Measurements from ENCODE around the gene FILIP1L.
A peak's percentile ranks its signal among the peaks of the same experiment; 100 is the strongest.

The FILIP1L gene

DNA sequence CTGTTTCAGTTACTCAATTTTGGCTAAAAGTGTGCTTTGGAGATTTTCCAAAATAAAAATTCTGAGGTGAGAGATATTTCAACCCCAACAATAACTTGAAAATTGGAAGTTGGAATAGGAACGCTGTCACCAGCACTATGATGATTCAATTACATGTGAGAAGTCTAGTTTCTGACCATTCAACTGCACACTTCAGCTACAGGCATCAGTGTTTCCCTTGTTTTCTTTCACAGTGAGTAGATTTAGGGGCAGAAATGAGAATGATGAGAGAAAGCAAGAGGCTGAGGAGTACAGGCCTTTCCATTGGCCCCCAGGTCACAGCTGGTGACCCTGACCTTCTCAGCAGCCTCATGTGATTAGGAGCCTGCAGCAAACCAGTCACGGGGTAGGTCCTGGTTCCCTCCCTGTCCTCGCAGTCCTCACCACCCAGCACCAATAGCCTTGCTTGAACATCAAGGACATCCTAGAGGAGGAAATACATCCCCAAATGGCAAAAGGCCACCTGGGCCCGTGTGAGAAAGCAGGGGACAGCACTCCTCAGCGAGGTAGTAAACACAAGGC lies 10.0 kb upstream of the FILIP1L start:
- no peak for DNase-seq

DNA sequence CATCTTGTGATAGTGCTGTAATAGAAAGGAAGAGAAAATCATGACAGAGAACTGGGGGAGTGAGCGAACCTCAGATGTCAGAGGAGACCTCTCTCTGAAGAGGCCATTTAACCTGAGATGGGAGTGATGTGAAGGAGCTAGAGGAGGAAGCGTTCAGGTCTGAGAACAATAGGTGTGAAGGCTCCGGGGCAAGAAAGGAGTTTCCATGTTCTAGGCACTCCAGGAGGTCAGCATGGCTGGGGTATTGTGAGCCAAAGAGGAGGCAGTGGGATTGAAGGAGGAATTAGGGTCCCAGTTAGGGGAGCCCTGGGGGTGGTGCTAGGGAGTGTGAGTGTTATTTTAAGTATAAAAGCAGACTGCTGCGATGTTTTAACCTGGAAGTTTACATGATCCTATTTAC lies 8.8 kb upstream of the FILIP1L start:
- DNase-seq = no peak

- no peak for DNase-seq
These were observed 8.0 kb upstream of the FILIP1L start for GRCh38 chr3:100122321-100122720.

DNA sequence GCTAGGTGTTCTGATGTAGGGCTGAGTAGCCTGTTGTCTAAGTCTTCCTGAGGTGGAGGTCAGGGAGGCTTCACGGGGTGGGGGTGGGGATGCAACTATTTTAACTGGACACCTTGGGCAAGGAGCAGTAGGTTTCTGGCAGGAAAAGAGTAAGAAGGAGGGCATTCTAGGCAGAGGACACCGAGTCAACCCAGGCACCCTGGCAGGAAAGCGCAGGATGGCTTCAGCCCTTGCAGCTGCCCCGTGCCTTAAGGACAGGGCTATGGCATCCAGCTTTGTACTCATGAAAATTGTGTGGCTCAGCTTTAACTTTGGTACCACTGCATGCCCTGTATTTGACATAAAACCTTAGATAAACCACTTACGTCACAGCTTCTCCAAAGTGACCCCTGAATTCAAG lies 6.4 kb upstream of the FILIP1L start:
- no peak for DNase-seq

DNA sequence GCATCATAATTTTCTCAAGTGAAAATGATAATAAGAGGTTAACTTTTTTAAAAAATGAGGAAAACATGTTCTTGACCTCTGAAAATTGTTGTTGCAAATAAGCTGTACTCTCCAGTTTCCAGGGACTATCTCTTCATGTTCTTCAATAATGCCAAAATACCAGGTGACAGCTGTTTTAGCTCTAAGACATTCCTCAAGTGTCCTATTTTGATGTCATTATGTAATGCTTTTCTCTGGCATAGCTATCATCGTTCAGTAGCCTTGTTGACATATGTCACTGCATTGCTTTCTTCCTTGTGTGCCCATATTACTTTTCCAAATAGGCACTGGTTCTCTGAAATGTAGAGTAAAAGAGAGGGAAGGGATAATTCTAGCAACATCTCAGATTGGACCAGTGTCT lies 5.7 kb upstream of the FILIP1L start:
- DNase-seq = no peak

GRCh38 chr3:100117093-100117492 lies 2.8 kb upstream of the FILIP1L start:
- DNase-seq = no peak

- DNase-seq = no peak
These were observed 433 bp downstream of the FILIP1L start for GRCh38 chr3:100113723-100114412.

DNA sequence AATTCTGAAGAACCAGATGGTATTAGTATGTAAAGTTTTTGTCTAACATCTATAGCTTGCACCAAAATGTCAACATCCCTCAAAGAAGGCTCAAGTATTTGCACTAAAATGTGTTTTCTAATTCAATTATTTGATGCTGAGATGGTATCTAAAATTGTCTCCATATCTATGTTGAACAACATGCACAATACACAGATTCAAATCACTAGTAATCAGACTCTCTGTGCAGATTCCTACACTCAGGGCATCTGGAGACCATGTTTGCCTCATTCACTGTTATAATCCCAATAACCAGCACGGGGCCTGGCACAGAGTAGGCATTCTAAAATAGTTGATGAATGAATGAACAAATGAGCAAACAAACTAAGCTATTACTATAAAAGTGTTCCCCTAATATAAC lies 2.6 kb downstream of the FILIP1L start:
- no peak for DNase-seq

DNA sequence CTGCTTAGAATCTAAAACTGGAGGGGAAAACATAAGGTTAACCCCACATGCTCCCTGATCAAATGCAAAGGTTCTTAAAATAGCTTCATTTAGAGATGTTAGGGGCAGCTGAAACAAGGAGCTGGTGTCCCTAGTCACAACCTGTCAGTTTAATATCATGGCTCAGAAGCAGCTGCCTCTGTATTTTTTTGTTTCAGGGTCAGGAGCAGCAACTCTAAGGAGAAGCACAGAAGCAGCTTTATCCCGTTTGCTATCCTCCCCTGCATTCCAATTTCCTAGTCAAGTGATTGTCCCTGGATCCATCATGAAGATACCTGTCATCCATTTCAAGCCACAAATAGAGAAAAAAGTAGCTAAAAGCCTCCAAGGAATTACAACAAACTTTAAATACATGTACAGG lies 4.1 kb downstream of the FILIP1L start:
- no peak for DNase-seq

- DNase-seq = no peak
These were observed 5.7 kb downstream of the FILIP1L start for GRCh38 chr3:100108464-100109079.

DNA sequence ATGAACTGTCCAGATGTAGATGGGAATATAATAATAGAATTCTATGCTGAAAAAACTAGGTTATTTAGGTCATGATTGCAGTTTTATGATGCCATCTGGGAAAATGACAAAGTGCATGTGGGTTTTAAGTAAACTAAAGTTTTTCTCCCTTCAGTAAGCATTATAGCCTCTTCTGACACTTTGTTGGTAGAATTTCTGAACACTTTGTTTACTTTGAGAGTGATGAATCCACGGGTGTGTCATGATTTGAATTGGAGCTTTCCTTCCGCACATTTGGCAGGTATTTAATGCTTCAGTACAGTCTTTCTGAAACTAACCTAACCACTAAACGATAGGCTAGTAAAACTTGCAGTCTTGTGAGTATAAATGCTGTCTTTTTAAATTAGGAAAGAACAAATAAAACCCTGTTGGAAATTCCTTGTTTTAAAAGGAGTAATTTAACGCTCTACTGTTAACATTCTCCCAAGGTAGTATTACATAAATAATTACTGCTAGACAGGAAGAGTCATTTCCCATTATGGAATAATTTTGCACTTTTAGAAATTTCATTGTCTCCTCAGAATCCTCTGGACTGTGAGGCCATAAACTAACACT lies 7.0 kb downstream of the FILIP1L start:
- DNase-seq = no peak

GRCh38 chr3:100106531-100107141 lies 7.7 kb downstream of the FILIP1L start:
- no peak for DNase-seq

DNA sequence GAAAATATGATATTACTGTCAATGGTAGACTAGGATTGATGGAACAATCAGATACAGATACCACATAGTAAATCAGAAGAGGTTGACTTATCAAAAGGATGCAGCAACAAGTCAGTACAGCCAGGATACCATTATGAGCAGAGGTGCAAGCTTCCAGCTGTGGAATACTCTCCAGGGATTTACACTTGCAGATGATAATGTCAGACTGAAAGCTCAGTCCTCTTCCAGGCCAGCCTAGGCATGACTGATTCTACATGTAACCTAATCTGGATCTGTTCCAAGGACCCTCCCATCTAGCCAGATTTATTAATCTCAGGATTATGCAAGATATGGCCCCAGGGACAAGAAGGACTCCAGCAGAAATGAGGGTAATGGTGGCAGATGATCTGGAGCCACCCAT lies 8.2 kb downstream of the FILIP1L start:
- peak; percentile 78 for DNase-seq

DNA sequence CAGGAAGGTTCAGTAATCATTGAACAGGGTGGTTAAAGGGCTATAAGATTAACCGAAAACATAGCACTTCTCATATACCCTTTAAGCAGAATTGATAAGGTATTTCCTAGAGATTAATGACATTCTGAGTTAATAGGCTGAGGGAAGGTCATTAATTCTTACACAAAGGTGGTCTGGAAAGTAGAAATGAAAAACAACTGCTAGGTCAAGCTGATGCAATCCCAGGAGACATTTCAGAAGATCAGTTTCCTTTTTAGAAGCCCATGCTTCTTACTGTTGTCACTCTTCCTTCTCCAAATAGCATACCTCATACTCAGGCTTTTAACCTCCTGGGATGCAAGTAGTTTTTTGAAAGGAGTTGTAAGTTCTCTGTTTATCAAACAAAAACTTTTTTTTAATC lies 8.8 kb downstream of the FILIP1L start:
- DNase-seq = no peak

- no peak for DNase-seq
These were observed 9.4 kb downstream of the FILIP1L start for GRCh38 chr3:100104817-100105413.

GRCh38 chr3:100104442-100104798 lies 9.9 kb downstream of the FILIP1L start:
- no peak for DNase-seq

GRCh38 chr3:100103558-100104441 lies 10.5 kb downstream of the FILIP1L start:
- DNase-seq = no peak

DNA sequence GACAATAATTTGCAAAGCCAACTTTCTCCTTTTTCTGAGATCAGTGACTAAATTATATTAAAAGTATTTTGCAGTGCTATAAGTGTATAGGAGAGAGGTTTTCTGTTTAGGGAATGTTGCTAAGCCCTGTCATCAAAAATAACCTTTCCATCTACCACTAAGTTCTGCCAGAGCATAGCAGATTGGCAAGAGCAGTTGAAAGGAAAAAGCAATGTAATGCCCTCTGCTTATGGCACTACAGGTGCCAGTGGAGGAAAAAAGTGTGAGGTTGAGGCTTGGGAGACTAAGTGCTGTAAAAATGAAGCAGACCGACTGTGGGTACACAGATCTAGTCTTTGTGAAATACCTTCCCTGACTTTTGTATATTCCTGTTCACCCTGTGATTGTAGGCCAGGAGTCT lies 11.5 kb downstream of the FILIP1L start:
- DNase-seq = no peak

GRCh38 chr3:100100425-100100824 lies 13.9 kb downstream of the FILIP1L start:
- no peak for DNase-seq

- DNase-seq = no peak
These were observed 14.7 kb downstream of the FILIP1L start for GRCh38 chr3:100099621-100100020.

GRCh38 chr3:100098784-100099070 lies 15.6 kb downstream of the FILIP1L start:
- DNase-seq = no peak

- no peak for DNase-seq
These were observed 16.1 kb downstream of the FILIP1L start for GRCh38 chr3:100097919-100098783.
